Left hindlimb (tissue), 1 donor: Measurements from ENCODE around the gene SPTBN4.
A peak's percentile ranks its signal among the peaks of the same experiment; 100 is the strongest.

Experiments
- DNase-seq: peaks from one replicate; pipeline ENCODE4 v3.0.0-alpha.2; 2018

Gene SPTBN4

DNA sequence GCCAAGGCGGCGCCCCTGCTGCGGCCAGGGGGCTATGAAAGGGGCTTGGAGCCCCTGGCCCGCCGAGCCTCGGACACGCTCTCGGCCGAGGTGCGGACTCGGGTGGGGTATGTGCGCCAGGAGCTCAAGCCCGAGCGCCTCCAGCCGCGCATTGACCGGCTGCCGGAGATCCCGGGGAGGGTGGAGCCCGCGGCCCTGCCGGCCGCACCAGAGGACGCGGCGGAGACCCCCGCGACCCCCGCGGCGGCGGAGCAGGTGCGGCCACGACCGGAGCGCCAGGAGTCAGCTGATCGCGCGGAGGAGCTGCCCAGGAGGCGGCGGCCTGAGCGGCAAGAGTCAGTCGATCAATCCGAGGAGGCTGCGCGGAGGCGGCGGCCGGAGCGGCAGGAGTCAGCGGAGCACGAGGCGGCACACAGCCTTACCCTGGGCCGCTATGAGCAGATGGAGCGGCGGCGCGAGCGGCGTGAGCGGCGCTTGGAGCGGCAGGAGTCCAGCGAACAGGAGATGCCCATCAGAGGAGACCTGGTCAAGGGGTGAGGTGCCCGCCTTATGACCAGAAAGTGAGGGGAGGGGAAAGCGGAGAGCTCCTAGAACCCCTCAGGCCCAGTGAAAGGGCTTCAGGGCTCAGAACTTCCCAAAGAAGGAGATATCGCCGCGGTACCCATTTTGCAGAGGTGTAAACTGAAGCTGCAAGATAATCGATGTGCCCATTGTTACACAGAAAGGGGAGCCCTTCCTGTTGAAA lies 101.1 kb downstream of the SPTBN4 start:
- DNase-seq: no peak

DNA sequence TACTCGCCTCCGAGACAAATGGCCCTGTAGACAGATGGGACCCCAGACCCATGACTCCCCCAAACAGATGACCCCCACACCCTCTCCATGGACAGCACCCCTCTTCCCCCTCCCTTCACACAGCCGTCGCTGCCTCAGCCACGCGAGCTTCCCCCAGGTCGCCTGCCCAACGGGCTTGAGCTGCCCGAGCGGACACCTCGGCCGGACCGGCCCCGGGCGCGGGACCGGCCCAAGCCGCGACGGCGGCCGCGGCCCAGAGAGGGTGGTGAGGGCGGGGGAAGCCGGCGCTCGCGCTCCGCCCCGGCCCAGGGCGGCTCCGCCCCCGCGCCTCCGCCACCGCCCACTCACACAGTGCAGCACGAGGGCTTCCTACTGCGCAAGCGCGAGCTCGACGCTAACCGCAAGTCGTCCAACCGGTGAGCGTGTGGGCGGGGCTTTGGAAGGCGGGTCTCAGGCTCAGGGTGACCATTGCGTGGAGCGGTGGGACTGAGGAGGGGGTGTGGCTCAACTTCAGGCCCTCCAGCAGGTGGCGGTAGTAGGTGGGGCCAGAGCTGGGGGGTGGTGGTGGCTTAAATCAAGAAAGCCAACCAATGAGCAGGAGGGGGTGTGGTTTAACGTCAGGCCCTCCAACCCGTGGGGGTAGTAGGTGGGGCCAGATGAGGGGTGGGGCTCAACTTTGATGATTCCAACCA lies 103.7 kb downstream of the SPTBN4 start:
- DNase-seq: peak; percentile 94

DNA sequence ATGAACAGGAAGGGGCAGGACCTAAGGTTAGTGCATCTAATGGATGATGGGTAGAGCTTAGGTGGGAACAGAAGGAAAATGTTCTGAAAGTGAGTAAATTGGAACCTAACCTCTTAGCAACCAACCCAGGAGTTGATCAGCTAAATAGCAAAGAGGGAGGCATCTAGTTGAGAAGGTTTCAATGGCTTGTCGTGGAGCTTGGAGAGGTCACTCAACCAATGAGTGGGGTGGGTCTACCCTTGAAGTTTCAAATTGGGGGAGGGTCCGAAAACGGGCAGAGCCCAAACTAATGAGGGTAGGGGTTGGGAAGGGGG lies 104.2 kb downstream of the SPTBN4 start:
- DNase-seq: no peak

DNA sequence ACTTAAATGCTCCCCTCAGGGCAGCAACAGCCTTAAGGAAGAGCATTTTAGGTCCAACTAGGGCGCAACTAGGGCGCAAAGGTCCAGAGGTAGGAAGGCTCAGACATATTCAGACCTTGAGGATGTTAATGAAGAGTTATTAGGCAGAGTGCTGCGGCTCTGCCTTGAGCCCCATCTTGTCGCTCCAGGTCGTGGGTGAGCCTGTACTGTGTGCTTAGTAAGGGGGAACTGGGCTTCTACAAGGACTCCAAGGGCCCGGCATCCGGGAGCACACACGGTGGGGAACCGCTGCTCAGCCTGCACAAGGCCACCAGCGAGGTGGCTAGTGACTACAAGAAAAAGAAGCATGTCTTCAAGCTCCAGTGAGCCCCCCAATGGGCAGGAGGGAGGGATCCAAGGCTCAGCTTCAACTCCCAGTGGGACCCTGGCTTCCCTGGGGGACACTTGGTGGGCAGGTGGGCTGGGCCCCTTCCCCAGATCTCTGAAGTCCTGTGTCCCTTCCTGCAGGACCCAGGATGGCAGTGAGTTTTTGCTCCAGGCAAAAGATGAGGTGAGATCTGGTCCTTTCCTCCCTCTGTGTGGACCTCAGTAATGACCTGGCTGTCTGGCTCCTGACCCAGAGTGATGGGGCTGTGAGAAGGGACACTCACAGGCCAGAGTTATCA lies 105.2 kb downstream of the SPTBN4 start:
- DNase-seq: no peak

DNA sequence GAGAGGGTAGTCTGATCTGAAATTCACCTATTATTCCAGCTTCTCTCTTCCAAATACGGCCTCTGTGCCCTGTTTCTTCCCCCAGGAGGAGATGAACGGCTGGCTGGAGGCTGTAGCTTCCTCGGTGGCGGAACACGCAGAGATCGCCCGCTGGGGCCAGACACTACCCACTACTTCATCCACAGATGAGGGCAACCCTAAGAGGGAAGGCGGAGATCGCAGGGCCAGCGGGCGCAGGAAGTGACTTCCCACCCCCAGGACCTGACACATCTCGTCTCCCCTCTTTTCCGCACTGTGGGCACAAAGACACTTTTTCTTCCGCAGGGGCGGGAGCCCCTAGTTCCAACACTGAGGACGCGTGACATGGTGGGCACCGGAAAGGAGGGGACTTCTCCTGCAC lies 108.5 kb downstream of the SPTBN4 start:
- DNase-seq: no peak

DNA sequence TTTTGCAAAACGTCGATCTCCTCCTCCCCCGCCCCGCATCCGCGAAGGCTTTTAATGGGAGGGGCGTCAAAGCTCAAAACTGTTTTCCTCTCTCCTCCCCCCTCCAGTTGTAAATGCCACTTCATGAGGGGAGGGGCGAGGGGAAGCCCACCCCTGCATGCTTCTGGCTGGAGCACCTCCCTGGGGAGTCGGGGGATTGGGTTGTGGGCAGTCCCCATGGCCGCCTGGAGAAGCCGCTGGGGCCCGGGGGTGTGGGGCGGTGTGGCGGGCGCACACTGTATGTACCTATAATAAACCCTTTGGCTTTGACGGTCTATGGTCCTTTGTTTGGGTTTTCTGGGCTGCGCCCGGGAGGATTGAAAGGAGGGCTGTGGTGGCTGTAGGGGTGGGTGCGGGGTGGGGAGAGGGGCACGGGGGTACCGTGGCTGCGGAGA lies 109.4 kb downstream of the SPTBN4 start:
- DNase-seq: no peak

DNA sequence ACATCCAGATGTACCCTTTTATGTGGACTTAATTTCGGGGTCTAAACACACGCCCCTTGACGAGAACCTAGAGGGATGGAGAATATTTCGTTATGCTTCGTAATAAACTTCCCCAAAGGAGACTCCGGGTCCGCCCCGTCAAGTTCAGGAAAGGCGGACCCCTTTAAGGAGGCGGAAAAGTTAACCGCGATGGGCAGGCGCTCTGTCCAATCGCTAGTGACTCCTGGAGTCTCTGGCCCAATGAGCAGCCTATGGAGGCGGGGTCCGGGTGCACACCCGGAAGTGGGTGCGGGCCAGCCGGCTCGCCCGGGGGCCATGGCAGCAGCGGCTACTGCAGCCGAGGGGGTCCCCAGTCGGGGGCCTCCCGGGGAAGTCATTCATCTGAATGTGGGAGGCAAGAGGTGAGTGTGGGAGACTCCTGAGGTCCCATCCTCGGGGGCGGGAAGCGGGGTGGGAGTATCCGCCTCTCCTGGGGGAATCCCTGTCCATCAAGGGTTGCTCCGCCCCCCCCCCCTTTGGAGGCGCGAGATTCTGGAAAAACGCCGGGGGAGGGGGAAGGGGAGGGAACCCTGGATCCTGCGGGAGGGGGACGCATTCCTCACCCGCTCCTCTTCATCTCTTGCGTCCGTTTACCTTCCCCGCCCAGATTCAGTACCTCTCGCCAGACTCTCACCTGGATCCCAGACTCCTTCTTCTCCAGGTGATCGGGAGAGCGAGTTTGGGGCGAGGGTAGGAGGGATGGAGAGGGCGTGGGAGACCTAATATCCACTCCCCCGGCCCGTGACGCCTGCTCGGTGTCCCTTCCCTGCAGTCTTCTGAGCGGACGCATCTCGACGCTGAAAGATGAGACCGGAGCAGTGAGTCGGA lies 110.0 kb downstream of the SPTBN4 start, which contains the start of gene SHKBP1:
SHKBP1 (plus strand) TSS at position 289 of the 867 bp plus-strand sequence; CDS start at position 316, 27 bp downstream.
- DNase-seq: peak; percentile 96

DNA sequence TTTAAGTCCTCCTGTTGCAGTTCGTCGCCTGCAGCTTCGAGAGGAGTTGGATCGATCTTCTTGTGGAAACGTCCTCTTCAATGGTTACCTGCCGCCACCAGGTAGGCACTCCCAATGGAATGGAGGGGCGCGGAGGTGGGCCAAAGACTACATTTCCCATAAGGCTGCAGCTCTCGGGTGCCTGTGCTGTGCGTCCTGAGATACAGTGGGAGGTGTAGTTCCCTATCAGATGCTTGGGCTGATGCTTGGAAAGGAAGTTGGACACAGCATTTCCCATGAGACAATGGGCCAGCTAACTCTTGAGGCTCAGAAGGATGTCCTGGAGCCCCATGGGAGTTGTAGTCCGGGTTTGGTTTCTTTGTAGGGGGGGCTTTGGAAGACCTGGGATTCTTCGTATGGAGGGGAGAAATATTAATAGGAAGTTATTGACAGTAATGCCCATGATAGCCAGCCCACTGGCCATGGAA lies 111.7 kb downstream of the SPTBN4 start:
- DNase-seq: no peak

DNA sequence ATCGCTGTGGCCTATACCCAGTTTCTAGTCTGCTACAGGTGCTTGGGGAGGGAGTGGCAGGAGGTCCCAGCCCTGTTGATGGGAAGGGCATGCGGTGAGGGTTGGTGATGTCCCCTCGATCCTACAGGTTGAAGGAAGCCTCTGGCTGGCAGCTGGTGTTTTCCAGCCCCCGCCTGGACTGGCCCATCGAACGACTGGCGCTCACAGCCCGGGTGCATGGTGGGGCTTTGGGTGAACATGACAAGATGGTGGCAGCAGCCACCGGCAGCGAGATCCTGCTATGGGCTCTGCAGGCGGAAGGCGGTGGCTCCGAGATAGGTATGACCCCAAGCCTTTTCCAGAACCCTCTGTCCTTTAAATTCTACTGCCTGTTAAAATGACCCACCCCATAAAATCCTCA lies 113.8 kb downstream of the SPTBN4 start:
- no peak for DNase-seq

DNA sequence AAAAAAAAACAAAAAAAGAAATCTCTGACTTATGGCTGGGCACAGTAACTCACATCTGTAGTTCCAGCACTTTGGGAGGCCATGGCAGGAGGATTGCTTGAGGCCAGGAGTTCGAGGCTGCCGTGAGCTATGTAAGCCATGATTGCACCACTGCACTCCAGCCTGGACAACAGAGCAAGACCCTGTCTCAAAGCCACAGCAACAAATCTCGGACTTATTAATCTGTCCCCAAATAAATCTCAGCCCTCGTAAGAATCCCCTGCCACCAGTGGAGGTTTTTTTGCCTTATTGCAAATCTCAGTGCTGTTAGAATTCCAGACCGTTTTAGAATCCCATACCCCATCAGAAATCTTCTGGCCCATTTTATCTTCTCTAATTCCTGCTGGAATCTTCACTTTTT lies 114.7 kb downstream of the SPTBN4 start:
- no peak for DNase-seq

DNA sequence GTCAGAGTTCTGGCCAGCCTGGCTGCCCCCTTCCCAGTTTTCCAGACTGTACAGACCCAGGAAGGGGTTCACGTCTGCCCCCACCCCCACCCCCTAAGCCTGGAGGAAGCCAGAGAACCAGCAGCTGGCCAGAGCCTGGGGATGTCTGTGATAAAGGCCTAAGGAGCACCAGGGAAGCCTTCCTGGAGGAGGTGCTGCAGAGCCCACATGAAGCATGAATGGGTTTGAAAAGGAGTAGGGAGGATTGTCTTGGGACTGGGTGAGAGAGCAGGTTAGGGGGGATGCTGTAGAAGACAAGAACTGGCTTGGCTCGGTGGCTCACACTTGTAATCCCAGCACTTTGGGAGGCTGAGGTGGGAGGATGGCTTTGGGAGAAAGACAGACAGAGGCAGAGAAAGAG lies 115.7 kb downstream of the SPTBN4 start:
- no peak for DNase-seq

DNA sequence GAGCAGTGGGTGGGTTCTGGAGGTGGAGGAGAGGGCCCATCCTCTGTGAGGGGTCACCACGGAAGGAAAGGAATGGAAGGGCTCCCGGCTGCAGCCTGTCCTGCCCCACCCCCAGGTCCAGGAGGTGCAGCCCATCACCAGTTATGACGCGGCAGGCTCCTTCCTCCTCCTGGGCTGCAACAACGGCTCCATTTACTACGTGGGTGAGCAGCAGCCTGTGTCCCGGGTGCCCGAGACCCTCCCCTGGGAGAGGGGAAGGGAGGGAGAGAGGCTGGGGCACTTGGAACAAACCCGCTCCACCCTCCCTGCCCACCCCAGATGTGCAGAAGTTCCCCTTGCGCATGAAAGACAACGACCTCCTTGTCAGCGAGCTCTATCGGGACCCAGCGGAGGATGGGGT lies 116.5 kb downstream of the SPTBN4 start:
- DNase-seq: no peak

DNA sequence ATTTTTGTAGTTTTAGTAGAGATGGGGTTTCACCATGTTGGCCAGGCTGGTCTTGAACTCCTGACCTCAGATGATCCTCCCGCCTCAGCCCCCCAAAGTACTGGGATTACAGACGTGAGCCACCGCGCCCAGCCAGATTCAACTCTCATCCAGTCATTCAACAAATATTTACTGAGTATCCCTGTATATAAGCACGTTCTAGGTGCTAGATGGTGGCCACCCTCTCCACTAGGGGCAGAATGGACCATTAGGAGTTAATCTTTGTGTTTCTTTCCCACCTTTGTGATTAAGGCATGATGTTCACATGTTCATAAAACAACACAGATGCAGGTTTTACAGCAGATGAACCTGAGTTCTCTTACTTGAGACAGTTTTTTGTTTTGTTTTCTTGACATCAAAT lies 117.2 kb downstream of the SPTBN4 start:
- DNase-seq: no peak

DNA sequence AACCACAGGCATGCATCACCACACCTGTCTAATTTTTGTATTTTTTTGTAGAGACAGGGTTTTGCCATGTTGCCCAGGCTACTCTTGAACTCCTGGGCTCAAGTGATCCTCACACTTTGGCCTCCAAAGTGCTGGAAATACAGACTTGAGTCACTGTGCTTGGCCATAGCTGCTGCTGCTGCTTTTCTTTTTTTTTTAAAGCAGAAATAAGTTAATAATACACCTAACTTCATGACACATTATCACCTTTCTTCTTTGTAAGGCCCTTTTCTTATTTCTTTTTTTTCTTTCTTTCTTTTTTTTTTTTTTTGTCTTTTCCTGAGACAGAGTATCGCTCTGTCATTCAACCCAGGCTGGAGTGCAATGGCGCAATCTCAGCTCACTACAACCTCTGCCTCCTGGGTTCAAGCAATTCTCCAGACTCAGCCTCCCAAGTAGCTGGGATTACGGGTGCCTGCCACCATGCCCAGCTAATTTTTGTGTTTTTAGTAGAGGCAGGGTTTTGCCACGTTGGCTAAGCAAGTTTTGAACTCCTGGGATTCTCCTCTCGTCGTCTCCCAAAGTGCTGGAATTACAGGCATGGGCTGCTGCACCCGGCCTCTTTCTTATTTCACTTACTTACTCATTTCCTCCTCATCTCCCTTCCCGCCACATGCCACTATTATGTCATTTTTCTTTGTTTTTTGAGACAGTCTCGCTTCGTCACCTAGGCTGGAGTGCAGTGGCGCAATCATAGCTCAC lies 118.6 kb downstream of the SPTBN4 start:
- DNase-seq: no peak

DNA sequence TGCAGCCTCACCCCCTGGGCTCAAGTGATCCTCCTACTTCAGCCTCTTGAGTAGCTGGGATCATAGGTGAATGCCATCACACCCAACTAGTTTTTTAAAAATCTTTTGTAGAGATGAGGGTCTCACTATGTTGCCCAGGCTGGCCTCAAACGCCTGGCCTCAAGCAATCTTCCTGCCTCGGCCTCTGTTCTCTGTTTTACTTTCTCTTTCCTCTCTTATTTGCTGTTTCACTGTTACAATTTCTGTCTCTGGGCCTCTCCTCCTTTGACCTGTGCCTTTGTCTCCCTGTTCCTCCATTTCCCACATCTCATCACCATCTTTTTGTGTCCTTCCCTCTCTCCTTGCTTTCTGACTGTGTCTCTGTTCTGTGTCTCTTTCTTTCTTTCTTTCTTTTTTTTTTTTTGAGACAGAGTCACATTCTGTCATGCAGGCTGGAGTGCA lies 119.2 kb downstream of the SPTBN4 start:
- DNase-seq: no peak

DNA sequence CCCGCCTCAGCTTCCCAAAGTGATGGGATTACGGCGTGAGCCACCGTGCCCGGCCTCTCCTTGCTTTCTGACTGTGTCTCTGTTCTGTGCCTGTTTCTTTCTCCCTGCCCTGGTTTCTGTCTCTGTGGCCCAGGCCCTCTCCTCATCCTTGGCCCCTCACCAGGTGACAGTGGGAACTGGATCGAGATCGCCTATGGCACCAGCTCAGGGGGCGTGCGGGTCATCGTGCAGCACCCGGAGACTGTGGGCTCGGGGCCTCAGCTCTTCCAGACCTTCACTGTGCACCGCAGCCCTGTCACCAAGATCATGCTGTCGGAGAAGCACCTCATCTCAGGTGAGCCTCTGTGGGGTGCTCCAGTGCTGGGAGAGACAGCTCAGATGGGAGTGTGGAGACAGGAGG lies 119.8 kb downstream of the SPTBN4 start:
- DNase-seq: no peak

DNA sequence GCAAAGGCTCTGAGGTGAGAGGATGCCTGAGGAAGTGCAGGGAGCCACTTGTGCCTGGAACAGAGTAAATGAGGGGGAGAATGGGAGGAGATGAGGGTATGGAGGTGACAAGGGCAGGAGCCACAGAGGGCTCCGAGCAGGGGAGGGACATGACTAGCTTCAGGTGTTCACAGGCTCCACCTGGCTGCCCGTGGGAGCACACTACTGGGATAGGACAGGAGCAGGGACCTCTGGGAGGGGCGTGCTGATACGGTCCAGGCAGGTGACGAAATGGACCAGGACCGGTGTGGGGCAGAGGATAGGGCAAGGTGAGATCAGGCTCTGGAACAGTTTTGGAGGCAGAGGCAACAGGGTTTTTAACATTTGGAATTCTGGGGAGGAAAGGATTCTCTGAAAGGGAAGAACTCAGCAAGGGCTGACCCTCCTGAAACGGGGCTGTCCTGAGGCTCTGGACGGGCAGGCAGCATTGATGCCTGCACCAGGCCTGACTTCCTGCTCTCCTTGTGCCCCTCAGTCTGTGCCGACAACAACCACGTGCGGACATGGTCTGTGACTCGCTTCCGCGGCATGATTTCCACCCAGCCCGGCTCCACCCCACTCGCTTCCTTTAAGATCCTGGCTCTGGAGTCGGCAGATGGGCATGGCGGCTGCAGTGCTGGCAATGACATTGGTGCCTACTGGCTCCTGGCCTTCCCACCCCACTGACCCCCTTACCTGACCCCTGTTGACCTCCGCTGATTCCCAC lies 121.5 kb downstream of the SPTBN4 start:
- no peak for DNase-seq

DNA sequence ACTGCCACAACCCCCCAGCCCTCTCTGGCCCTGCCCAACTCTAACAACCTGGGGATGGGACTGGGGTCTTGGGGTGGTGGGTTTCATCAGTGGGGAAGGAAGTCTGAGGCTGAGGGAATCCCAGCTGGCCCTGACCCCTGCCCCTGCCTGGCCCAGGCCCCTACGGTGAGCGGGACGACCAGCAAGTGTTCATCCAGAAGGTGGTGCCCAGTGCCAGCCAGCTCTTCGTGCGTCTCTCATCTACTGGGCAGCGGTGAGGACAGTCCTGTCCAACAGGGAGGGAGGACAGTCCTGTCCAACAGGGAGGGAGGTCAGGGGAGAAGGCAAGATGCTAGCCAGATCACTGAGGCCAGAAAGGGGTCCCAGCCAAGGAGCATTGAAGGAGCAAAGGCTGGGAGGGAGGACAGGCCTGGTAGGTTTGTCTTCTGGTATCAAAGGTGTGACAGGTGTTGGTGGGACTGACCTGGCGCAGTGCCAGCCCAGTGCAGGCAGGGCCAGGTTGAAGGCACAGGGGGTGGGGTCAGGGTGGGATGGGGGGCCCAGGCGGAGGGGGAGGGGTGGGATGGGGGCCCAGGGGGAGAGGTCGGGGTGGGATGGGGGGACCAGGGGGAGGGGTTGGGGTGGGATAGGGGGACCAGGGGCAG lies 122.2 kb downstream of the SPTBN4 start:
- no peak for DNase-seq

DNA sequence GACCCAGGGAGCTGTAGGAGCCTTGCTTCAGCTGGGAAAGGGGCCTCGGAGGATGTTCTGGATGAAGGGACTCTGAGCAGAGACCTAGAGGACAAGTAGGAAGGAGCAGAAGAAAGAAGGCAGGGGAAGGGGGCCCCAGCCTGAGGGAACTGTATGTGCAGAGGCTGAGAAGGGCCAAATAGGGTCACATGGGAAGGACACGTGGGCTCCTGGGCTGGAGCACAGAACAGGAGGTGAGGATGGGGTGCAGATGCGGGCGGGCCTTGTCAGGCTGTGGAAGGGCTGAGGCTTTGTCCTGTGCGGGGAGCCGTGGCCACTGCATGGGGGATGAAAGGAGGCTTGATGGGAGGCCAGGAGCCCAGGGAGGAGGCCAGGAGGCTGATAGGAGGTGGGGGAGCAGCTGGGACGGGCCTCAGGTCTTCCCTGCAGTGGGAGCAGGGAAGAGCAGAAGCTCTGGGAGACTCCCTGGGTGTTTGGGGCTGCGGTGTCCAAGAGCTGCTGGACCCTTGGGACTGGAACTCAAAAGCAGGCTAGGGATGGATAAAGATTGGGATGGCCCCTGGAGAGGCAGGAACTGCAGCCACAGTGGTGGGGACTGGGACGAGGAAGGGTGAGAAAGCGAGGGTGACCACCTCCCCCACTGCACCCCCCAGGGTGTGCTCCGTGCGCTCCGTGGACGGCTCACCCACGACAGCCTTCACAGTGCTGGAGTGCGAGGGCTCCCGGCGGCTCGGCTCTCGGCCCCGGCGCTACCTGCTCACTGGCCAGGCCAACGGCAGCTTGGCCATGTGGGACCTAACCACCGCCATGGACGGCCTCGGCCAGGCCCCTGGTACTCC lies 123.0 kb downstream of the SPTBN4 start:
- no peak for DNase-seq
